HG03521 (cell line): ENCODE data around the gene SHOX.

ENCODE experiments used
- ATAC-seq: cut with Tn5 transposase; IDR thresholded peaks from one replicate; pipeline ENCODE4 v1.9.1; 2021; ENCODE audit warnings: mild to moderate bottlenecking, moderate library complexity; ENCODE audit not compliant: unreplicated experiment

Gene SHOX

GRCh38 chrX:663841-664240 lies 33.2 kb downstream of the SHOX start:
- no peak for ATAC-seq

DNA sequence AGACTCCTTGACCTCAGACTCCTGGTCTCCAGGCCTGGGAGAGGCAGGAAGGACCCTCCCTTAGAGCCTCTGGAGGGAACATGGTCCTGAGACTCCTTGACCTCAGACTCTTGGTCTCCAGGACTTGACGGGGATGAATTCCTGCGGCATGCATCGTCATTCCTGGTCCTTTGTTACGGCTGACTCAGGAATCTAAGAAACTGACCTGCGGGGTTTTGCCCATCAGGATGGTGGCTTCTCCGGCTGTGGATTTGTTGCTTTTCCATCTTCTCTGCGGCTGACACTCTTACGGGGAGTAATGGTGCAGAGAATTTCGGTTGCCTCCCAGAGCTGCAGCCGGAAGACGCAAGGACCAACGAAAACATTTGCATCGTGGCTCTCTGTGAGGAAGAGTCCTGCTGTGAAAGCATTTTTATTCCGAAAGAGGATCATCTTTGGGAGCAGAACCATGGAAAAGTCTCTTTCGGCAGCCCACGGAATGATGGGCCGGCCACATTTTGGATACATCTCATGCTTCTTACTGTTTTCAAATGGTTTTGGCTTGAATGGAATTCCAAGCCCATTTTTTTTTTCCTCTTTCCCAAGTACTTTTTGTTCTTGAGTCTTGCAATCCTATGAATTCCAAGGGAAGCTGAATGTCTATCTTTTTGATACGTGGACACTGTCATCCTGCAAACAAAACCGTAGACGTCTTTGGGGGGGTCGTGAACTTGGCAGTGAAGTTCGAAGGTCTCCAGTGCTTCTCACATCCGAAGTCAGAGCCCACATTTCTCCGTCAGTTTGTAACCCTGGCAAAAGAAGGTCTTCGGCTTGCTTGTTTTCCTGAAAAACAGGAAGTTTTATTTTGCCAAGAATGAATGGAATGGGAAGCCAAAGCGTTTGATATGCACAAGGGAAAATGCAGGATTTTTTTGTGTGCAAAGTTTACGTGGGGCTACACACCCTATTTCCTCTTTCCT lies 36.5 kb downstream of the SHOX start:
- no peak for ATAC-seq

DNA sequence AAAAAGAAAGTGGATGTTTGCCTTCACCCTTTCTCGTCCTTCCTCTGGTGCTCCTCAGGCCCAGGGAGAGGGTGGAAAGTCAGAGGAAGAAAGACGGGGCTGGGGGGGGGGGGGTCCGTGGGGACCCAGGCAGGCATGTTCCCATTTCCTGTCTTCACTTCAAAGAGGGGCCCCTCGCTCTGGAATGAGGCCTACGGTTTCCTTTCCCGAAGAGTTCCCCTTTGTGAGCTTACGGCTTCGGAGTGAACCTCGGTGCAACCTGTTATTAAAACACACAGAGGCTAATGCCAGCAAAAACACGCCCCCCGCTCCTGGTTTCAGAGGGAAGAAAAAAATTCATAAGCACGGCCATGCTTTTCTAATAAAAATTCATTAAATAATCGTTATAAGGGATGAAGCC lies 40.1 kb downstream of the SHOX start:
- no peak for ATAC-seq

DNA sequence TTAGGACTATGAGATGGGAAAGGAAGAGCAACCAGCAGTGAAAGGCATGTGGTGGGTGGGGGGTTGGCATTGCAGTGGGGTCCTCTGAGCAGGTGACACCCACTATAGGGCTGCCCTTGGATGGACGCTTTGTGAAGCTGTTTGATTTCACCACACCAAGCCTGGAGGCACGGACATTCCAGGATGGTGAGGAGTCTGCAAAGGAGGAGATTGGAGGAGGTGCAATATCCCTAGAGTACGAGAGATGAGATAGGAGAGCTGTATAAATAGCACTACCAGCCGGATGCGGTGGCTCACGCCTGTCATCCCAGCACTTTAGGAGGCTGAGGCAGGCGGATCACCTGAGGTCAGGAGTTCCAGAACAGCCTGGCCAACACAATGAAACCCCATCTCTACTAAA lies 42.3 kb downstream of the SHOX start:
- no peak for ATAC-seq

- ATAC-seq: no peak
These were observed 44.8 kb downstream of the SHOX start for GRCh38 chrX:675279-675954.

- no peak for ATAC-seq
These were observed 45.3 kb downstream of the SHOX start for GRCh38 chrX:675955-676295.

GRCh38 chrX:677376-677775 lies 46.8 kb downstream of the SHOX start:
- ATAC-seq: no peak

GRCh38 chrX:679291-679979 lies 48.8 kb downstream of the SHOX start:
- no peak for ATAC-seq

DNA sequence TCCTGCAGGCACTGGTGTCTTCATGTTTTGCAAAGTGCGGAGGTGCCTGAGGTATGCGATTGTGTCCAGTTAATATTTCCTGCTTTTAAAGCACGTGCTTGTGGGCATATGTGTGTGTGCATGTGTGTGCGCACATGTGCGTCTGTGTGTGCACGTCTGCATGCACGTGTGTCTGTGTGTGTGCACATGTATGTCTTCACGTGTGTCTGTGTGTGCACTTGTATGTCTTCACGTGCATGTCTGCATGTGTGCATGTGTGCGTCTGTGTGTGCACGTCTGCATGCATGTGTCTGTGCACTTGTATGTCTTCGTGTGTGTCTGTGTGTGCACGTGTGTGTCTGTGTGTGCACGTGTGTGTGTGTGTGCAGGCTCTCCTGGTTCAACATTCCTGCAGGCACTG lies 49.5 kb downstream of the SHOX start:
- no peak for ATAC-seq

- ATAC-seq: no peak
These were observed 51.4 kb downstream of the SHOX start for GRCh38 chrX:681989-682388.

GRCh38 chrX:682892-683291 lies 52.3 kb downstream of the SHOX start:
- no peak for ATAC-seq

DNA sequence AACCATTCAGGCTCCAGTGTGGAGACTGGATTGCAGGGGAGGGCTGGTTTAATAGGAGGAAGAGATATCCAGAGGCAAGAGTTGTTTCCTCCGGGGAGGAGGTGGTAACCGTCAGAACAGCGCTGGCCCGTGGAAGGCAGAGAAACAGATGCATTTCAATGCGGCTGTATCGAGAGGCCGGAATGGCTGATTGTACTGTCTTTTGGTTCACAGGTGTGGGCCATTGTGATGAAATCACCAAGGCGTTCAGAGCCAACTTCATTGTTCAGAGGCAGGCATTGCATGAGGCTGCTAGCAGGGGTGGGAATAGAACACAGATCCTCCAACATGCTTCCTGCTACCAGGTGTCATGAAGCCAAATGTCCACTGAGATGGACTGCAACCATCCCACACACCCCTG lies 53.0 kb downstream of the SHOX start:
- ATAC-seq: no peak

DNA sequence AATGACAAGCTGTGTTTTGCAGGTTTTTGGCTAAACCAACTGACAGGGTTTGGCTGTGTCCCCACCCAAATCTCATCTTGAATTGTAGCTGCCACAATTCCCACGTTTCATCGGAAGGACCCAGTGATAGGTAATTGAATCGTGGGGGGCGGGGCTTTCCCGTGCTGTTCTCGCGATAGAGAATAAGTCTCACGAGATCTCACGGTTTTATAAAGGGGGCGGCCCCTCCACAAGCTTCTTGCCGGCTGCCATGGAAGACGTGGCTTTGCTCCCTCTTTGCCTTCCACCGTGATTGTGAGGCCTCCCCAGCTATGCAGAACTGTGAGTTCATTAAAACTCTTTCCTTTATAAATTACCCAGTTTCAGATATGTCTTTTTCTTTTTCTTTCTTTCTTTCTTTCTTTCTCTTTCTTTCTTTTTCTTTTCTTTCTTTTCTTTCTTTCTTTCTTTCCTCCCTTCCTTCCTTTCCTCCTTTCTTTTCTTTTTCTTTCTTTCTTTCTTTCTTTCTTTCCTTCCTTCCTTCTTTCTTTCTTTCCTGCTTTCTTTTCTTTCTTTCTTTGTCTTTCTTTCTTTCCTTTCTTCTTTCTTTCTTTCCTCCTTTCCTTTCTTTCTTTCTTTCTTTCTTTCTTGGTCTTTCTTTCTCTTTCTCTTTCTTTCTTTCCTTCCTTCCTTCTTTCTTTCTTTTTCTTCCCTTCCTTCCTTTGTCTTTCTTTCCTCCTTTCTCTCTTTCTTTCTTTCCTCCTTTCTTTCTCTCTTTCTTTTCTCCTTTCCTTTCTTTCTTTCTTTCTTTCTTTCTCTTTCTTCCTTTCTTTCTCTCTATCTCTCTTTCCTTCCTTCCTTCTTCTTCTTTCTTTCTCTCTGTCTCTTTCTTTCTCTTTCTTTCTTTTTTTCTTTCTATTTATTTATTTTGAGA lies 54.8 kb downstream of the SHOX start:
- ATAC-seq: no peak

- ATAC-seq: no peak
These were observed 59.4 kb downstream of the SHOX start for GRCh38 chrX:689983-690382.

- ATAC-seq: no peak
These were observed 64.2 kb downstream of the SHOX start for GRCh38 chrX:694800-695199.

GRCh38 chrX:698206-698605 lies 67.6 kb downstream of the SHOX start:
- no peak for ATAC-seq

DNA sequence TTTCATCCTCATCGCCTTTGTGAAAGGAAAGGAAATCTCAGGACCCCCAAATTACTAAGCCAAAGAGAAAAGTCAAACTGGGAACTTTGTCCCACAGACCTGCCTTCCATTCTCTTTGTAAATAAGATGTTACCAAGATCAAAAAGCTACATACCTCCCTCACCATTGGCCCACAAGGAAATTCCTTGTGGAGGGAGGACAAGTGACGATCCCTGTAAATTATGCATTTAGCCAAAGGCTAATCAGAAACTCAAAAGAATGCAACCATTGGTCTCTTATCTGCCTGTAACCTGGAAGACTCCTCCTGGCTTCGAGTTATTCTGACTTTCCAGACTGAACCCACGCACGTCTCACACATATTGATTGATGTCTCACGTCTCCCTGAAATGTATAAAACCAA lies 70.3 kb downstream of the SHOX start:
- no peak for ATAC-seq

DNA sequence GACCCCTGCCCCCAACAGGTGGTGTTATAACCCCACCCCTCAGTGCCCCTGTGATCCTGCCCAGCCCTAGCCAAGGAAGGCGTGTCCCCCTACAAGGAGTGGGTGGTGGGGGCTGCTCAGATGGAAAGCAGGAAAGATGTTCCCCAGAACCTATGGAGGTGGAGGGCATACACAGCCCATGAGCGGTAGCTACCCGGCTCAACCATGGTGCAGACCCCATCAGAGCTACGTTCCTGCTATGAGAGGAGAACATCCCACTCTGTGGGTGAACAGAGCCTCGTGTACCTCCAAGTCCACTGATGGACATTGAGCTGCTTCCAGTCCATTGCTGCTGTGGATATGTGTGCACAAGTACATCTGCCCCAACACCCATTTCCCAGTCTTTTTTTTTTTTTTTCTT lies 71.1 kb downstream of the SHOX start:
- no peak for ATAC-seq

DNA sequence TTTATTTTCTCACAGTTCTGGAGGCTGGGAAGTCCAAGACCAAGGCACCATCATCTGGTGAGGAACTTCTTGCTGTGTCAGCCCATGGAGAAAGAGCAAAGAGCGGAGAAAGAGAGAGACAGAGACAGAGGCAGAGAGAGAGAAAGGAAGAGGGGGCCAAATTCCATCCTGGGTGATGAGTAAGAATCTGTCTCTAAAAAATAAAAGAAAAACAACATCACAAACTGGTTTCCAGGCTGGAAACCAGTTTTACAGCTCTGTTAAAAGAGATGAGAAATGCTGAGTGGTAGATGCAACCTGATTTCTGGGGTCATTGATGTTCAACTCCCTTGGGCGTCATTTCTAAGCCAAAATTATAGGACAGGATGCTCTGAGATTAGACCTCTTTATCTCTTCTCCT lies 72.9 kb downstream of the SHOX start:
- no peak for ATAC-seq

- no peak for ATAC-seq
These were observed 73.3 kb downstream of the SHOX start for GRCh38 chrX:703866-704265.
